Endothelial cell (in vitro differentiated cells): Measurements from ENCODE around the gene MLLT3. TPM values are rescaled to one million over a fixed set of nuclear protein-coding genes. Genes with fewer than 3 reads are reported as not detected.

Experiments used
- DNase-seq: peaks from one replicate; pipeline ENCODE4 v3.0.0; 2021; ENCODE audit warnings: low spot score
- H3K27ac Mint-ChIP-seq: one replicate; pipeline ENCODE4 v1.8.0; 2021; ENCODE audit warnings: mixed read lengths, inconsistent platforms; ENCODE audit not compliant: unreplicated experiment
- H3K27me3 Mint-ChIP-seq: one replicate; pipeline ENCODE4 v1.8.0; 2021; ENCODE audit warnings: mild to moderate bottlenecking, moderate library complexity, mixed read lengths, inconsistent platforms; ENCODE audit not compliant: unreplicated experiment
- H3K36me3 Mint-ChIP-seq: one replicate; pipeline ENCODE4 v1.8.0; 2021; ENCODE audit warnings: mild to moderate bottlenecking, low read depth, mixed read lengths, inconsistent platforms; ENCODE audit not compliant: unreplicated experiment
- H3K4me1 Mint-ChIP-seq: one replicate; pipeline ENCODE4 v1.8.0; 2021; ENCODE audit warnings: mild to moderate bottlenecking, mixed read lengths, inconsistent platforms; ENCODE audit not compliant: unreplicated experiment
- H3K4me3 Mint-ChIP-seq: one replicate; pipeline ENCODE4 v1.8.0; 2021; ENCODE audit warnings: mild to moderate bottlenecking, mixed read lengths, inconsistent platforms; ENCODE audit not compliant: unreplicated experiment
- H3K9me3 Mint-ChIP-seq: one replicate; pipeline ENCODE4 v1.8.0; 2021; ENCODE audit warnings: mixed read lengths, inconsistent platforms; ENCODE audit not compliant: unreplicated experiment
- CTCF ChIP-seq: fragments of 200-600 bp; sonication (generic); IDR thresholded peaks from one replicate; pipeline ENCODE4 v1.5.0; 2021; ENCODE audit warnings: antibody characterized with exemption; ENCODE audit not compliant: unreplicated experiment
- total RNA-seq: library from RNA; stranded (reverse); fragmentation: NEBNext Ultra II Directional; extraction: Animal tissue kit (Norgen Biotek cat#: 25700); gene quantifications from one replicate; pipeline ENCODE4 v1.2.1, GENCODE V29; 2021; ENCODE audit not compliant: unreplicated experiment

The MLLT3 gene
- total RNA-seq, 1 donor from 2014 or later: 25.2 TPM

- Mint-ChIP-seq H3K27me3 (no peaks in the 10 kb centered on the region), H3K9me3 (no peaks in the 10 kb centered on the region), H3K36me3 (no peaks in the 10 kb centered on the region), H3K4me1 (peaks cover 10% of the 10 kb centered on the region), H3K4me3 (no peak overlapping the region), H3K27ac (no peak overlapping the region)
- TF ChIP-seq CTCF: no peak
- no peak for DNase-seq
Measured at GRCh38 chr9:20480249-20480648, 142.1 kb downstream of the MLLT3 start.

DNA sequence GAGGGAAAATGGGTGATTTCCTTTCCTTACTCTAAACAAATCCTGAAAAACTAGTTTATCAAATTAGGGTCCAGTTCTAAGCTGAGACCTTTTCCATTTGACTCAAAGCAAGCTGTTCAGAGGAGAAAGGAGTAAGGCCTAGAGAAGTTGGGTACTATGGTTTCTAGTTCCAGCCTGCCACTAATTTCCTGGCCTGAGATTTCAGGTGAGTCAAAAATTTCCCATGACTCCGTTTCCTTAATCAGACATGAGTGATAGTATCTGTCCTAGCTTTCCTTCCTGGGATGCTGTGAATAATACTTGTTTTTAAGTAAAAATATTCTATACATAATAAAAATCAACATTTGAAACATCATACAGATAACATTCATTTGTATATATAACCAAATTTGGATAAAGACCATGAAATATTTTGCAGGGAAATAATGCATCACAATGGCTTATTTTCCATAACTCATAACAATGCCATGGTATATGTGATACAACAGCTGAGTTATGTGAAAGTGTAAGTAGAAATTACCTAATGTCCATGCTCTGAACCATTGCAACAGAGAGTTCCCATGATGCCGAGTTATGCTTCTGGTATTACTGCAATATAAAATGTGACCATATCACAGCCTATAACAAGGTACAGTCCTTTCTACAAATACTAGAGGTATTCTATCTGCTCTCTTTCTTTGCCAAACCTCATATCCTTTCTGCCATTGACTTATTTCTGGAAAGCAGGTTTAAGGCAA, 142.7 kb downstream of the MLLT3 start:
- TF ChIP-seq CTCF: no peak
- Mint-ChIP-seq H3K27me3 (no peaks in the 10 kb centered on the region), H3K36me3 (no peaks in the 10 kb centered on the region), H3K4me1 (peaks cover 10% of the 10 kb centered on the region), H3K9me3 (no peaks in the 10 kb centered on the region), H3K4me3 (no peak overlapping the region), H3K27ac (no peak overlapping the region)
- no peak for DNase-seq

- no peak for TF ChIP-seq CTCF
- Mint-ChIP-seq H3K27ac (peak overlapping the region; percentile 9), H3K27me3 (no peaks in the 10 kb centered on the region), H3K4me1 (peaks cover 10% of the 10 kb centered on the region), H3K9me3 (no peaks in the 10 kb centered on the region), H3K4me3 (no peak overlapping the region), H3K36me3 (no peaks in the 10 kb centered on the region)
- no peak for DNase-seq
Measured at GRCh38 chr9:20478786-20479185, 143.5 kb downstream of the MLLT3 start.

- Mint-ChIP-seq H3K4me1 (peaks cover 10% of the 10 kb centered on the region), H3K36me3 (no peaks in the 10 kb centered on the region), H3K9me3 (no peaks in the 10 kb centered on the region), H3K4me3 (no peak overlapping the region), H3K27me3 (no peaks in the 10 kb centered on the region), H3K27ac (no peak overlapping the region)
- DNase-seq: no peak
- no peak for TF ChIP-seq CTCF
Measured at GRCh38 chr9:20477940-20478620, 144.2 kb downstream of the MLLT3 start.

GRCh38 chr9:20476912-20477521, 145.3 kb downstream of the MLLT3 start:
- H3K4me3 Mint-ChIP-seq: no peak overlapping the region
- TF ChIP-seq CTCF: no peak
- H3K27me3 Mint-ChIP-seq: no peaks in the 10 kb centered on the region
- DNase-seq: no peak
- H3K36me3 Mint-ChIP-seq: no peaks in the 10 kb centered on the region
- H3K27ac Mint-ChIP-seq: no peak overlapping the region
- peaks cover 10% of the 10 kb centered on the region for H3K4me1 Mint-ChIP-seq
- no peaks in the 10 kb centered on the region for H3K9me3 Mint-ChIP-seq
